ENCODE data around the gene SLC7A14. TPM values are rescaled to one million over a fixed set of nuclear protein-coding genes. Genes with fewer than 3 reads are reported as not detected.

Gene SLC7A14
- not detected in 2 replicates for total RNA-seq (2022)
- not detected for Bru-seq, nascent RNA
- BruChase-seq, experiment 1, labeled RNA remaining after a 6-hour chase, result not detected
- not detected for BruChase-seq, experiment 2, labeled RNA remaining after a 2-hour chase
- long read RNA-seq, result 0 reads

DNA sequence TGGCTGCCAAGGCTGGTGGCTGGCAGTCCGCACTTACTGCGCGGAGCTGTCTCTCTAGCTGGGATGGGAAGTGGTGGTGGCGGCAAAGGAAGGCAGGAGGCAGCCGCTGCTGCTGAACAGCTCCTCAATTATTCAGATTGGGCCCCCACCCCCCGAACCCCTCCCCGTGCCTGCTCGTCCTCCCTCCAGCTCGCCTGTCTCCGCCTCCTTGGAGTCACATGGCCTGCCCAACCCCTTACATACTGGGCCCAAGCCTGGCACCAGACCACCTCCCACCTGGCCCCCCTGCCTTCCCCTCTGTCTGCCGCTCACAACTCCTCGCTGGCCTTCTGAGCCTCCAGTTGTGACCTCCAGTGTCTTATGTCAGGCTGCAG lies at the start of gene SLC7A14:
Gene SLC7A14 (minus strand): TSS at position 139 of the 374 bp plus-strand sequence. CDS start 59,139 bp downstream, outside the sequence.
- TF ChIP-seq, protein P1, sequence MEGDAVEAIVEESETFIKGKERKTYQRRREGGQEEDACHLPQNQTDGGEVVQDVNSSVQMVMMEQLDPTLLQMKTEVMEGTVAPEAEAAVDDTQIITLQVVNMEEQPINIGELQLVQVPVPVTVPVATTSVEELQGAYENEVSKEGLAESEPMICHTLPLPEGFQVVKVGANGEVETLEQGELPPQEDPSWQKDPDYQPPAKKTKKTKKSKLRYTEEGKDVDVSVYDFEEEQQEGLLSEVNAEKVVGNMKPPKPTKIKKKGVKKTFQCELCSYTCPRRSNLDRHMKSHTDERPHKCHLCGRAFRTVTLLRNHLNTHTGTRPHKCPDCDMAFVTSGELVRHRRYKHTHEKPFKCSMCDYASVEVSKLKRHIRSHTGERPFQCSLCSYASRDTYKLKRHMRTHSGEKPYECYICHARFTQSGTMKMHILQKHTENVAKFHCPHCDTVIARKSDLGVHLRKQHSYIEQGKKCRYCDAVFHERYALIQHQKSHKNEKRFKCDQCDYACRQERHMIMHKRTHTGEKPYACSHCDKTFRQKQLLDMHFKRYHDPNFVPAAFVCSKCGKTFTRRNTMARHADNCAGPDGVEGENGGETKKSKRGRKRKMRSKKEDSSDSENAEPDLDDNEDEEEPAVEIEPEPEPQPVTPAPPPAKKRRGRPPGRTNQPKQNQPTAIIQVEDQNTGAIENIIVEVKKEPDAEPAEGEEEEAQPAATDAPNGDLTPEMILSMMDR (IDR thresholded peaks at IDR 0.05; ENCODE audit: unreplicated experiment), result no peak
- BruUV-seq (replicated peaks), result no TSS peak
- no peaks in the 10 kb centered on the region for H3K9me3 Mint-ChIP-seq (ENCODE audit: unreplicated experiment)
- no peak within 1 kb of the TSS for H3K4me3 Mint-ChIP-seq (ENCODE audit: unreplicated experiment)
- no peak for DNase-seq (ENCODE audit: unreplicated experiment)
- ChIA-PET CTCF (interaction anchor here (0.9 to 1.4 kb wide), 2 partner anchors 14 to 32 kb away, joined by 4 read pairs; no protein-coding TSS in a partner anchor), POLR2A (no interaction called here)
- H3K4me1 Mint-ChIP-seq (ENCODE audit: insufficient read depth, unreplicated experiment), result no peaks in the 10 kb centered on the region
- H3K27me3 Mint-ChIP-seq (ENCODE audit: insufficient read depth, unreplicated experiment), result peaks cover 57% of the 10 kb centered on the region
- intact Hi-C loops (cut with micrococcal nuclease), result no loop called here
- no peaks in the 10 kb centered on the region for H3K36me3 Mint-ChIP-seq (ENCODE audit: insufficient read depth, unreplicated experiment)
- H3K27ac Mint-ChIP-seq (ENCODE audit: low read depth, unreplicated experiment), result no peak within 1 kb of the TSS

DNA sequence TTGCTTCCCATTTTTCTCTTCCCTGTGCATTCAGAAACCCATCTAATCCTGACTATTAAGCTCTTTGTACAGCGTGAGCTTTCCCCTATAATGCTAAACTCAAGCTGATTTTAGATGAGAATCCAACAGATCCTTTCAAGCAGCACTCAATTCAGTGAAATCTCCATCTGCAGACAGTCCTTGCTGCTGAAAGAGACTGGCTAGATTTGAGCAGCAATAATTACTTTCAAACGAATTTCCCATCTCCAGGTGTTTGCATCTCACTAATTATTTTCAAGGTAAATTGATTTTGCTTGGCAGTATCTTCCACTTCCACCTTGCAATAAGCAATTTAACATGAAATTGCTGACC lies 49.5 kb upstream of the SLC7A14 start:
- CTCF ChIA-PET, result interaction anchor here (1.4 kb wide), 1 partner anchor 177 kb away, joined by 4 read pairs; no protein-coding TSS in a partner anchor
- TF ChIP-seq, protein P1 (IDR thresholded peaks at IDR 0.05; ENCODE audit: unreplicated experiment), result no peak
- Mint-ChIP-seq H3K27me3 (ENCODE audit: insufficient read depth, unreplicated experiment) (no peaks in the 10 kb centered on the region), H3K4me1 (ENCODE audit: insufficient read depth, unreplicated experiment) (no peaks in the 10 kb centered on the region), H3K36me3 (ENCODE audit: insufficient read depth, unreplicated experiment) (no peaks in the 10 kb centered on the region), H3K27ac (ENCODE audit: low read depth, unreplicated experiment) (no peak overlapping the region), H3K4me3 (ENCODE audit: unreplicated experiment) (no peak overlapping the region), H3K9me3 (ENCODE audit: unreplicated experiment) (no peaks in the 10 kb centered on the region)
- no TSS peak for BruUV-seq (replicated peaks)
- intact Hi-C loops (cut with micrococcal nuclease), result no loop called here
- DNase-seq (ENCODE audit: unreplicated experiment), result no peak
- POLR2A ChIA-PET, result interaction anchor here (1.1 kb wide), 1 partner anchor 118 kb away, joined by 4 read pairs; no protein-coding TSS in a partner anchor

DNA sequence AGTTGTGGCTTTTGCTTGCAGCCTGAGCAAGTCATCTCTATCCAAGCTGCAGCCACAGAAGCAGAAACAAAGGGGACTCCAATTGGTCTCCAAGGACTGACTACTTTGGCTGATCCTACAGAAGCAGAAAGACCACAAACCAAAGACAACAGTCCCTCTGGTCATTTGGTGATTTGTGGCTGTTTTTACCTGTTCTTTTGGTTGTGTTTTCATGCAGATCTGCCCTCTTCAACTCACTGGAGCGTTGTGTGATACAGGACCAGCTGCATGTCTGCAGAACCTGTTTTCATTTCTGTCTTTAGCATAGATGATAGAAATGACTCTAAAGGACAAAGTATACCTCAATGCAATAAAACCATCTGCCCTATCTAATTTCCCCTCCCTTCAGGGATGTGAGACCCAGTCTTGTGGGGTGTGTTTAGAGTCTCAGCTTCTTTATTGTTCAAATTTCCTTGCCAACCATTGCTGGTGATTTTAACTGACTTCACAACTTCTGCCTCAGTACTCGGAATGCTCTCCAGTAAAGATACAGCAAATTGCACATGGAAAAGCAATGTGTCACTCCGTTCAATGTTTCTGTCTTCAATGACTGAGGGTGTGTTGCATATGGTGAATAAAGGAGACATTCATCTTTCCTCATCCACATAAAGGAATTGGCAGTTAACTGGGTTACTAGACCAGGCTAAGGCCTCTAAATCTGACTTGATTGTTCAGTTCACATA lies 48.9 kb upstream of the SLC7A14 start:
- no peak overlapping the region for H3K4me3 Mint-ChIP-seq (ENCODE audit: unreplicated experiment)
- DNase-seq (ENCODE audit: unreplicated experiment), result no peak
- ChIA-PET POLR2A (interaction anchor here (0.6 kb wide), 1 partner anchor 194 kb away, joined by 3 read pairs; no protein-coding TSS in a partner anchor), CTCF (interaction anchor here (0.6 kb wide), 1 partner anchor 178 kb away, joined by 4 read pairs; no protein-coding TSS in a partner anchor)
- no peaks in the 10 kb centered on the region for H3K9me3 Mint-ChIP-seq (ENCODE audit: unreplicated experiment)
- no peak overlapping the region for H3K27ac Mint-ChIP-seq (ENCODE audit: low read depth, unreplicated experiment)
- no peaks in the 10 kb centered on the region for H3K27me3 Mint-ChIP-seq (ENCODE audit: insufficient read depth, unreplicated experiment)
- TF ChIP-seq, protein P1 (IDR thresholded peaks at IDR 0.05; ENCODE audit: unreplicated experiment), result no peak
- H3K4me1 Mint-ChIP-seq (ENCODE audit: insufficient read depth, unreplicated experiment), result no peaks in the 10 kb centered on the region
- intact Hi-C loops (cut with micrococcal nuclease), result no loop called here
- BruUV-seq (replicated peaks), result no TSS peak
- no peaks in the 10 kb centered on the region for H3K36me3 Mint-ChIP-seq (ENCODE audit: insufficient read depth, unreplicated experiment)

- H3K27me3 Mint-ChIP-seq (ENCODE audit: insufficient read depth, unreplicated experiment), result no peaks in the 10 kb centered on the region
- ChIA-PET POLR2A (no interaction called here), CTCF (no interaction called here)
- no peaks in the 10 kb centered on the region for H3K4me1 Mint-ChIP-seq (ENCODE audit: insufficient read depth, unreplicated experiment)
- no peak overlapping the region for H3K4me3 Mint-ChIP-seq (ENCODE audit: unreplicated experiment)
- no peak for DNase-seq (ENCODE audit: unreplicated experiment)
- TF ChIP-seq, protein P1 (IDR thresholded peaks at IDR 0.05; ENCODE audit: unreplicated experiment), result no peak
- intact Hi-C loops (cut with micrococcal nuclease), result no loop called here
- no peaks in the 10 kb centered on the region for H3K36me3 Mint-ChIP-seq (ENCODE audit: insufficient read depth, unreplicated experiment)
- H3K27ac Mint-ChIP-seq (ENCODE audit: low read depth, unreplicated experiment), result no peak overlapping the region
- H3K9me3 Mint-ChIP-seq (ENCODE audit: unreplicated experiment), result no peaks in the 10 kb centered on the region
- BruUV-seq (replicated peaks), result no TSS peak
Measured at GRCh38 chr3:170633573-170633972, 47.7 kb upstream of the SLC7A14 start.
